ENCODE data around the gene NHLRC1.
"Not testable (repeated sequence)": the region's sequence is repeated elsewhere in the genome, so short reads cannot be mapped to it uniquely, and the experiment has no call there.

NHLRC1 gene

GRCh38 chr6:18151801-18152200, 29.3 kb upstream of the NHLRC1 start:
- DNase-seq (ENCODE audit: low read depth) = no peak
- no peak for TF ChIP-seq CTCF (IDR thresholded peaks at IDR 0.05; ENCODE audit: insufficient read depth, low read depth, low read length, missing control alignments)
- H3K4me3 ChIP-seq (ENCODE audit: low read depth, low read length) = no peak overlapping the region

GRCh38 chr6:18151391-18151790, 28.9 kb upstream of the NHLRC1 start:
- not testable (repeated sequence) for DNase-seq (ENCODE audit: low read depth)

GRCh38 chr6:18148304-18149025, 26.0 kb upstream of the NHLRC1 start:
- no peak for TF ChIP-seq CTCF (IDR thresholded peaks at IDR 0.05; ENCODE audit: insufficient read depth, low read depth, low read length, missing control alignments)
- H3K4me3 ChIP-seq (ENCODE audit: low read depth, low read length) = no peak overlapping the region
- no peak for DNase-seq (ENCODE audit: low read depth)

More at GRCh38 chr6:18151391-18151790, 28.9 kb upstream of the NHLRC1 start:
- H3K4me3 ChIP-seq (ENCODE audit: low read depth, low read length) = not testable (repeated sequence)

- DNase-seq (ENCODE audit: low read depth) = no peak
- no peak overlapping the region for H3K4me3 ChIP-seq (ENCODE audit: low read depth, low read length)
- TF ChIP-seq CTCF (IDR thresholded peaks at IDR 0.05; ENCODE audit: insufficient read depth, low read depth, low read length, missing control alignments) = no peak
Observed at GRCh38 chr6:18147616-18148015, 25.1 kb upstream of the NHLRC1 start.

GRCh38 chr6:18147160-18147559, 24.7 kb upstream of the NHLRC1 start:
- no peak for TF ChIP-seq CTCF (IDR thresholded peaks at IDR 0.05; ENCODE audit: insufficient read depth, low read depth, low read length, missing control alignments)
- no peak overlapping the region for H3K4me3 ChIP-seq (ENCODE audit: low read depth, low read length)
- DNase-seq (ENCODE audit: low read depth) = no peak

GRCh38 chr6:18142591-18142861, 20.0 kb upstream of the NHLRC1 start:
- no peak for TF ChIP-seq CTCF (IDR thresholded peaks at IDR 0.05; ENCODE audit: insufficient read depth, low read depth, low read length, missing control alignments)
- DNase-seq (ENCODE audit: low read depth) = no peak
- no peak overlapping the region for H3K4me3 ChIP-seq (ENCODE audit: low read depth, low read length)

GRCh38 chr6:18141805-18142590, 19.5 kb upstream of the NHLRC1 start:
- peak; percentile 24 for DNase-seq (ENCODE audit: low read depth)
- no peak for TF ChIP-seq CTCF (IDR thresholded peaks at IDR 0.05; ENCODE audit: insufficient read depth, low read depth, low read length, missing control alignments)
- H3K4me3 ChIP-seq (ENCODE audit: low read depth, low read length) = no peak overlapping the region

All from GM12865 (cell line).